HG02840 (cell line): Measurements from ENCODE around the gene CEP104.

ENCODE experiments used
- ATAC-seq: cut with Tn5 transposase; IDR thresholded peaks from one replicate; pipeline ENCODE4 v1.9.1; 2021; ENCODE audit warnings: mild to moderate bottlenecking, moderate library complexity, moderate number of reproducible peaks; ENCODE audit not compliant: unreplicated experiment, low FRiP score

The CEP104 gene

DNA sequence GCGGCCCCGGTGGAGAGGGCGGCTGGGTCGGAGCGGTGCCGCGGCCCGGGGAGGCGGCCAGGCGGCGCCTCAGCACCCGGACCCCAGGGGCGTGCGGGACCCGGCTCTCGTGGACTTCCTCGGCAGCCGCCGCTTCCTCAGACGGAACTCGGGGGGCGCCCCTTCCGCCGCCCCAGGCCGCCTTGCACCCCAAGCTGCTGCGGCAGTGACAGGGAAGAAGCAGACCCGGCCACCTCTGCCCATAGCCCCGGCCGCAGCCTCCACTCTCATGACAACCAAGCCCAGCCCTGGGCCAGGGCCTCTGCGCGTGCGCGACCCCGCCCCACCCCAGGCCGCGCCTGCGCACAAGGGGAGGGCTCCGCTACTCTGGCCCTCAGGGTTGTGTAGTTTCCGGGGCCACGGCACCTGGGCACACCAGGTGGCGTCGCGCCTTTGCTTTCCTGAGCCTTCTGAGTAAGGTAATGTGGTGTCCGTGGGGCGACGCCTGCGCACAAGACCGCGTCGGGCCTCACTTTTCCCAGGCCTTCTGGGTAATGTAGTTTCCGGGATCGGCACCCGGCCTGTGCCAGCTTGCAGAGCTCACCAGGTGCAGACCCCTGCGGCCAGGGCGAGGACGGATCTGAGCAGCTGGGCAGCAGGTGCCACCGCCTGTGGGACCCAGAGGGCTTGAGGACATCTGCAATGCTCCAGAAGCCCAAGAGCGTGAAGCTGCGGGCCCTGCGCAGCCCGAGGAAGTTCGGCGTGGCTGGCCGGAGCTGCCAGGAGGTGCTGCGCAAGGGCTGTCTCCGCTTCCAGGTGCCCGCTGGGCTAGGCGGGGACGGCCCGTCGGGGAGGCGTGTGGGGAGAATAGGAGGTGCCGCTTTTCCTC is at the start of gene CEP104, which contains the start of gene DFFB:
Gene CEP104, minus strand, starts transcription at position 289 of the 868 bp plus-strand sequence. CDS start 4,804 bp downstream, outside the sequence.
Gene DFFB, plus strand, starts transcription at position 554 of the 868 bp plus-strand sequence. Its CDS starts 128 bp downstream, at position 682.
- peak; percentile 92 for ATAC-seq

DNA sequence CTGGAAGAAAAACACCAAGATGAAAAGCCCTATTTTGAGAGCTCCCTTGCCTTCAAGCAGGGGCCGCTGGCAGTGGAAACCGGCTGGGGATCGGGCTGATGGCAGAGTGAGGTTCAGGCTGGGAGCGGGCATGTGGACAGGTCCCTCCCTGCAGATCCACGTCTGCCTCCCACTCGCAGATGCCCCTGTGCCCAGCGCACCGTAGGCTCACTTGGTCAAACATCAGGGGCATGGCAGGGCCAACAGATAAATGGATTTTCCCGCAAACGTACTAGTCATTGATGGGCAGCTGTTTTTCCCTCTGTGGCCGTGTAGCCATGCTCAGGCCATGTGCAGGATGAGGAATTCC is 49.6 kb upstream of the CEP104 start:
- ATAC-seq, result no peak

DNA sequence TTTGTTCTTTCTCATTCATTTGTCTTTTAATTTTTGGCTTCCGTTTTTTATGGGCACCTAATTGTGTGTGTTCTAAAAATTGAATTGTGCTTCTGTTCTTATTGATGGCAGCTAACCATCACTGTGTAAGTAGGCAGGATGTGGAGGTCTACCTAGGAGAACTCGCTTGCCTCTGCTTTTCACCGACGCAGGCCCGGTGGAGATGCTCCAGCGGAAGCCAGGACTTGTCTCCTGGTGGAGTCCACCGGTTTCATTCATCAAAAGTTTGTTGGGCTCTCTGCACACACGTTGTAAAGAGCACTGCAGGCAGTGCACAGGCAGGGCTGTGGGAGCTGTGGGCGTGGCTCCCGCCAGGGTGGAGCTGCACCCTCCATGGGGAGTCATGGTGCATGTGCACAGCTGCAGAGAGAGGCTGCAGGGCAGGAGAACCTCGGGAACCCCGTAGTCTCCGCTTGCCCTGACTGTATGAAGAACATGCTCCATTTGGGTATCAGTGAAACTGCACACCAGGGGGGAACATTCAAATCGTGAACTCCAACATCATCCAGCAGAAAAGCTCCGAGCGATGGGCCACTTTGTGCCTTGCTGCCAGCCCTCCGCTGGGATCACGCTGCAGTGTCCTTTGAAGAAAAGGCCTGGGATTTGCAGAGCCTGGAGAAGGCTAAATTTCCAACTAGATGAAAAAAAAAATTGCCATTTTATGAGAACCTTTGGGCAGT is 49.1 kb upstream of the CEP104 start:
- no peak for ATAC-seq

DNA sequence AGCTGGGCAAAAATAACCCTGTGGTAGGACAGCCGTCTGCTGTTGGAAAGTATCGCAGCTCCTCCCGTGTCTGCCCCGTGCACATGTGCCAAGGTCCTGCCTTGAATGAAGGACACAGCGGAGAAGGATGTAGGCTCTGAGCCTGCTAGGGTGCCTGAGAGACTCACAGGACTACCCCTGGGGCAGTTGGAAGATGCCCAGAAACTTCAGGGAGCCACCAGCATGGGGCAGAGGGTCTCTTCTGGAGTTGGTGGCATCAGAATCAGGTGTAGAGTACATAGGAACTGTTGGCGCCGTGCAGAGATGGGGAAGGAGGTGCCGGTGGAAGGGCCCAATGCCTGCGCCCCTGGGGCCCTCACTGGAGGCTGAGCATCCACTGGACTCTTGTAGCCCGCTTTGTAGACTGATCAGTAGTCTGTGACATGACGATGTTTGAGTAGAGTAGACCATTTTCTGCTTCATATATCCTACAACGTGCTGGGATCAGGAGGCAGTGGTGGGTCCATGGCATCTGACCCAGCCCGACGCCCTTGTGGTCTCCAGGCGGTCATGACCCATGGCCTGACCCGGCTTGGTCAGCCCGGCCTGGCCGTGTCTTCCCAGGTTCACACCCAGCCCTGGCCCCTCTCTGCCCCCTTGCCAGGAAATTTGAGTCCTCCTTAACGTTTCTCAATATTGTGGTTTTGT is 48.4 kb upstream of the CEP104 start:
- ATAC-seq, result no peak

DNA sequence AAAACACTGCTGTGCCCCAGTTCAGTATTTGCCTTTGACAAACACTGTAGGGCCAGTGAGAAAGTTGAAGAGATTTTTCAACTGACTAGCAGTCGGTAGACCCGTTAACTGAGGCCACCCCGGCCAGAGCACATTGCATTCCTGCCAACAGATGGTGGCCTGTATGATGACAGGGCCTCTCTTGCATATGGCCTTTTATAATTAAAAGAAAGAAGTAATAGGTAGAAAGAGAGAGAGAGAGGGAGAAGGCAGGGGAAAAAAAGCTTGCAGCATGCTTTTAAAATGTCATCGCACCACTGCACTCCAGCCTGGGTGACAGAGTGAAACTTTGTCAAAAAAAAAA is 47.8 kb upstream of the CEP104 start:
- ATAC-seq, result no peak

DNA sequence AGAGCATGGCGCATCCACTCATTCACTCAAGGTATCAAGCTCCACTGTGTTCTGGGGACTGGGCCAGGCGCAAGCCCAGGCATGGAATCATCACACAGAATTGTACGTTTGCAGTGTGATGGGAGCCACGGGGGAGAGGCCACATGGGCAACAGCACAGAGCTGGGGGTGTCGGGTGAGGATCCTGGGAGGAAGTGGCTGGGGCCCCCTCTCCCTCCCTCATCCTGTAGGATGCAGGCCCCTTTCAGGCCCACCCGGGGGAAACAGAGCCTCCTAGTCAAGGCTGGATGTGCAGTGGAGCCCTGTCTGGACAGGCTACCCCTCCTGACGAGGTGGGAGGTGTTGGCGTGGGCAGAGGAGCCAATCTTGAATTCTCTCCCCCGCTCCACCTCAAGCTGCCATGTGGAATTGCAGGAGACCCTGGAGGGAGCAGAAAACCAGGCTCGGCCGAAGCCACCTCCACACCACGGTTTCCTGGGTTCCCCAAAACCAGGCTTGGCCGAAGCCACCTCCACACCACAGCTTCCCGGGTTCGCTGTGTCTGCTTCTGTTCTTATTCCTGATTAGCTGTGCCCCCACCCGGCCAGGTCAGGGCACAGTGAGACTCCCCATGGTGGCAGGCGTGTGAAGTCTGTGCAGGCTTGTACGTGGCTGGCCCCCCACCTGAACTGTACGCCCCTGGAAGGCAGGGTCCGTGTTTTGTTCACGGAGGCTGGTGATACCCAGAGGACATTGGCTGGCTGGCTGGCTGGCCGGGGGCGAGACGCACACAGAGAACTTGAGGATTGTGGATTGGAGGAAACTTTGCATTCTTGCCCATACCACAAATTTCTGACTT is 47.2 kb upstream of the CEP104 start:
- no peak for ATAC-seq

DNA sequence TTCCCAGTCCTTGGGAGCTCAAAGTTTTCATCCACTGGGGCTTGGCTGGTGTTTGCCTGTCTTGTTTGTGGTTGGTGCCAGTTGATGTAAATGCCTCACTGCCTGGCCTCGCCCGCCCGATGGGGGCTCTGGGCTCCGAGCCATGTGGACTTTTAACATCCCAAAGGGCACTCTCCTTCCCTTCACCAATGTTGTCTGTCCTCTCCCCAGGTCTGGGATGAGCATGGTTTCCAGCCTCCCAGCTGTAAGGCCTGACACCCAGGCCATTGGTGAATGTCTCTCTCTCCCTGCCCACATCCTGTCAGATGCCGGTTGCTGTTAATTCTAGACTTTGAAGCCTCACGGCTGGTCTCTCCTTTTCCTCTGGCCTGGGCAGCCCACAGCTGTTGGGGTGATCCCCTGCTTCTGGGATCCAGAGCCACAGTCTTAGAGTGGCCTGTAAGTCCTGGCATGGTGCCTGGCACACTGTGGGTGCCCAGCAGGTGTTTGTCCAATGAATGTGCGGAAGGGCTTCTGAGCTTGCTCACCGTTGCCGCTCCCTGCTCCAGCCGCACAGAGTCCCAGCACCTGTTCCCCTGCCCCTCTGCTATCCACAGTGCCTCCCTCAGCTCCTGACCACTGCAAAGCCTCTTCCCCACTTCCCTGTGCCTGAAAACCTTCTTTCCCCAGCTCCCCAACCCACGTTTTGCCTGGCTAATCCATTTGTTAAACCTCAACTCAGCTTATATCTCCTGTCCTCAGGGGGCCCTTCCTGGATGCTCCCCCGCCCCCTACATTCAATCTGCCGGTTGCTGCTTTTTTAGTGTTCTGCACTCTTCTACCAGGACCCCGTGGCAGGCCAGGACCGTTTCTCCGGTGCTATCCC is 46.4 kb upstream of the CEP104 start:
- no peak for ATAC-seq

DNA sequence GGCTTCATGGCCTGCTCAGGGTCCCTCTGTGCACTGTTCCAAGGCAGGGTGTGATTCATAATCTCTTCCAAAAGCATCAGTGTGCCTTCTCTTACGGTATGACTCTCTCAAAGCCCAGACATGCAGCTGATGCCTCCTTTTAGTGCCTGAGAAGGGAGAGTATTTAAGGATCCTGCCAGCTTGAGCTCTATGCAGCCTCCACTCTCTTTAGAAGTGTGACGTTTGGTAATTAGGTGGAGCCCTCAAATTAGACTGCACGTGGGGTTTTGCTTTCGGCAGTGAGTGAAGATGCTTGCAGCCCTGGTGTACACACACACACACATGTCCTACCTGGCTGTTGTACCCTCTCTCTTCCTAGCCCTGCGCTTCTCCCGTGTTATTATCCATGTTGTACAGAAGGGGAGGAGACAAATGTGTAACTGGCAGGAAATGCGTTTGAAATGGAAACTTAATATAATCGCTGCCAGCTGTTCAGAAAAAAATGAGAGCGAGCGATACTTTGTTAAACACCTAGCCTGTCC is 45.6 kb upstream of the CEP104 start:
- ATAC-seq, result no peak

DNA sequence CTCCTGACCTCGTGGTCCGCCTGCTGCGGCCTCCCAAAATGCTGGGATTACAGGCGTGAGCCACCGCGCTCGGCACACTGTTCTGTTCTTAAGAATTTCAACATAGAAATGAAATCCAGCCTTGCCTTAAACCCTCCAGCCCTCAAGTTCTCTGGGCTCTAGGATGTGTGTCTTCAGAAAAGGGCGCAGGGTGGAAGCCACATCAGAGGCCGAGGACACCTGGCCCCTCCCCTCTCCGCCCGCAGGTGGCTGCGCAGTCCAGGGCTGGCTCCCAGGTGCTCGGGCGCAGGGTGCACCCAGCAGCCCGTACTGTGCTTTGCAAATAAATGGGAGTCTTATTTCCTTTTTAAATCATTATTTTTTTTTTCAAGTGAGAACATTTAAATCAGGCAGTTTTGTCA is 45.1 kb upstream of the CEP104 start:
- no peak for ATAC-seq

DNA sequence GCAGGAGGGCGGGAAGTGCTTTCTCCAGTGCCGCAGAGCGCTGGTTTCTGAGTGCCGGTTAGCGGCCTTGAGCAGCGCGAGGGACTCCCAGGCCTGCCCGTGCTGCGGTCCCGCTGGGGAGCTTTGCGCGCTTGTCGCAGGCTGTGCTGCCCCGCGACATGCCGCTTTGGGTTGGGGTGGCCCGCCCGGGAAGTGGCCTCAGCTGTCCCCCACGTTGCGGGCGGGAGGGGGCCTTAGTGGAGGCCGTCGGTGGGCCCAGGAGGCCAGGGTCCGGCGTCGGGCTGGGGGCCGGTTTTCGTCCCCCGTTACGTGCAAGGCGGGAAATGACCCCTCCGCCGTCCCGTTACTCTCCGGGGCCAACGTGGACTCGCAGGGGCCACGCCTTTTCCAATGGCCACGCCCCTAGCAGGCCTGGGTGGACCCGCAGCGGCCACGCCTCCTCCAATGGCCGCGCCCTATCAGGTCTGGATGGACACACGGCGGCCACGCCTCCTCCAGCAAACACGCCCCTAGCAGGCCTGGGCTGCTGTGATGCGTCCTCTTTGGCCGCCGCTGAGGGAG is 44.0 kb upstream of the CEP104 start:
- peak; percentile 45 for ATAC-seq

DNA sequence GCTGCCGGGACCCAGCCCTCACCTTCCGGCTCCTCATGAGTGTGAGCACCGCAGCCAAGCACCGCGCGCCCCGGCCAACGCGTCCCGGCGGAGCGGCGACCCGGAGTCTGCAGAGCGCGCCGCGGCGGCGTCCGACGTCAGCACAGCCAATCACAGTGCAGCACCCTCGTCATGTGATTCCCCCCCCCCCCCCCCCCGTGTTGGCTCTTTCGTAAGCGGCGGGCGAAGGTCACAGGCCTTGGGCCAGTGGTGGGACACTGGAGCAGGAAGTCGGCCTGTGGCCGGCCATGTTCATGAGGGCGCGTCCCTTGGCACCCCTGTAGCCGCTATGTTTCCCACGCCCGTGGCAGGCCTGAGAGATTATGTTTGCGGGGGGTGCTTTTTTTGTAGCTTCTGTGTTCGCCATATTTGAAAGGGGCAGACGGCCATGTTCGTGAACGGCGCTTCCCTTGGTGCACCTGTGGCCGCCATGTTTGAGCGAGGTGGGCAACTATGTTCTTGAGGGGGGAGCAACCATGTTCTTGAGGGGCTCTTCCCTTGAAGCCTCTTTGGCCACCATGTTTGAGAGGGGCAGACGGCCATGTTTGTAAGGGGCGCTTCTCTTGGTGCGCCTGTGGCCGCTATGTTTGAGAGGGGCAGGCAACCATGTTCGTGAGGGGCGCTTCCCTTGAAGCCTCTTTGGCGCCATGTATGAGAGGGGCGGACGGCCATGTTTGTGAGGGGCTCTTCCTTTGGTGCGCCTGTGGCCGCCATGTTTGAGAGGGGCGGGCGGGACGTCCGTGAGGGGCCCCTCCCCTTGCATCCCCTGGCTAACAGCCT is 43.3 kb upstream of the CEP104 start, which contains the start of gene C1orf174:
Gene C1orf174, minus strand, starts transcription at position 123 of the 819 bp plus-strand sequence. Its CDS starts 86 bp downstream, at position 37.
- ATAC-seq, result peak; percentile 67

DNA sequence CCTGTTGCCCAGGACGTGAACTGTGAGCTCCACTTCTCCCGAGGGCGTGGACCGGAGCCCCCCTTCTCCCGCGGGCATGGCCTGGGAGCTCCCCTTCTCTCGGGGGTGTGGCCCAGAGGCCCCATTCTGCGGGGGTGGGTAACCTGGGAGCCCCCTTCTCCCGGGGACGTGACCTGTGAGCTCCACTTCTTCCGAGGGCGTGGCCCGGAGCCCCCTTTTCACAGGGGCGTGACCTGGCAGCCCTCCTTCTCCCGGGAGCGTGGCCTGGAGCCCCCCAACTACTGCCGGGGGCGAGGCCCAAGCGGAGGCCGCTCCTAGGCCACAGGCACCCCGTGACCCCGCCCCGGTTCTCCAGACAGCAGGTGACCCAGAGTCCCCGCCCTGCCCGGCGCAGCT is 42.7 kb upstream of the CEP104 start:
- peak; percentile 1 for ATAC-seq

DNA sequence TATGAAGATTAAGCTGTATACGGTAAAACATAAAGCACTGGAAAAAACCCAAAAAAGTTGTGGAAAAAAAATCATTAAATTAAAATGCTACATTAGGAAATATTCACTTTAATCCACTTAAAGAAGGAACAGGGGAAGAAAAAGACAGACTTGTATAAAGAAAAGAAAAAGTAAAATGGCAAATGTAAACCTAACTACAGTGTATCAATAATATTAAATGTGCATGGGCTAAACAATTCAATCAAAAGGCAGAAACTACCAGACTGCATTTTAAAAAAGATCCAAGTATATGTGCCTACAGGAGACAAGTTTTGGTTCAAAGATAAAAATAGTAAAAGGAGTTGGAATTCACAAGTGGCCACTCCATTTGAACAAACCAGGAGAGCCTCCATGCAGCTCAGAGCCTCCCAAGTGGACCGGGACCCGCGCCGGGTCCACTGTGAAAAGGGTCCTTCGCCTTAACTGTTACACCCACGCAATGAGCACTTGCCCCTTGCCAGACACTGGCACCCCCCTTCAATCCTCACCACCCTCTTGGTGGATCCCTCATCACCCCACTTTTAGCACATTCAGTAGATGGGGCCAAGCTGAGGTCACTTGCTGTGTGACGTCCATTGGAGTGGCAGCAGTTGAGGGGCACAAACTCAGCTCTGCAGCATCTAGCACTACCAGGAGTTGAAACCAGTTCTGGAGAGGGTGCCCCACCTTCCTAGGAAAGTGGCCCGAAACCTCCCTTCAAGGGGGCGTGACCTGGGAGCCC is 42.2 kb upstream of the CEP104 start:
- ATAC-seq, result no peak

DNA sequence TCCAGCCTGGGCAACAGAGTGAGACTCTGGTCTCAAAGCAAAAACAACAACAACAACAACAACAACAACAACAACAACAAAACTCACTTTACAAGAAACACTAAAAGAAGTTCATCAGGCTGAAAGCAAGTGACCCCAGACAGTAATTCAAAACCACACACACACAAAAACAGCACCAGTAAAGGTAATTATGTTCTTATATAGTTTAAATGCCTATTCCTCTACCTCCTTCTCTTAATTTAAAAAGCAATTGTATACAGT is 41.4 kb upstream of the CEP104 start:
- ATAC-seq, result no peak

DNA sequence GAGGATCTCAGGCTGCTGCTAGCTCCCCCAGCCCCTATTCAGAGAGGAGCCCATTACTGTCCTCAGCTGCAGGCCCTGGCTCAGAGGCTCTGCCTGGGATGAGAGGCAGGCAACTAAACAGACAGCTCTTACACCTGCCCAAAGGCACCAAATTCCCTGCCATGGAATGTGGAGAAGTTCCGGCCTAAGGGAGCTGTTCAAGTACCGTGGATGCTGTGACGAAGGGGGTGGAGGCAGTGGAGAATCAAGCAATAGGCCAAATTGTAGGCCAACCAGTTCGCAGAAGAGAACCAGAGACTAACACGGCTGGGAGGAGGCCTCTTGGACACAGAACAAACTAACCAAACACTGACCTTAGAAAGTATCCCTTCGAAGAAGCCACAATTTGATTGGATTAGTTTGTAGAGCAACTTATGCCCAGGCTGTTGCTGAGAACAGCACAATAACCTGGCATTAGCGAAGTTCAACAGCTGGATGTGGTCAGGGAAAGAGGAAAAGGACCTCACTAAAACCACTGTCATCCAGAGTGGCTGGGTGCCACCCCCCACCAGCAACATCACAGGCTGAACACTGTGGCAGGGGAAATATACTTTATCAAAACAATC is 39.5 kb upstream of the CEP104 start:
- no peak for ATAC-seq

DNA sequence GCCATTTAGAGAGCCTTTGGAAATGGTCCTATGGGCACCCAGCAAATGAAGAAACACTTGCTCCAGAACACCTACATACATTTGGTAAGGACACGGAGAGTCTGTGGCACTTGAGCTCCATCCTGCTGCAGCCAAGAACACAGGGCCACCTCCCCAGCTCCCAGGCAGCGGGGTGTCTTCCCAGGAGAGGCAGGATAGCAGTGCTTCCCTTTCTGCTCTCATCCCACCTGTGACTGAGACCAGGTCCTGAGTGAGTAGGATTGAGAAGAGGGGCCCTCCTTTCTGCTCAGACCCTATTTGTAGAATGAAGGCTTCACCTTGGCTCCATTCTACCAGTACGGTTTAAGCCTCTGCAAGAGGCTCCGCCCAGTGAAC is 38.9 kb upstream of the CEP104 start:
- ATAC-seq, result no peak

DNA sequence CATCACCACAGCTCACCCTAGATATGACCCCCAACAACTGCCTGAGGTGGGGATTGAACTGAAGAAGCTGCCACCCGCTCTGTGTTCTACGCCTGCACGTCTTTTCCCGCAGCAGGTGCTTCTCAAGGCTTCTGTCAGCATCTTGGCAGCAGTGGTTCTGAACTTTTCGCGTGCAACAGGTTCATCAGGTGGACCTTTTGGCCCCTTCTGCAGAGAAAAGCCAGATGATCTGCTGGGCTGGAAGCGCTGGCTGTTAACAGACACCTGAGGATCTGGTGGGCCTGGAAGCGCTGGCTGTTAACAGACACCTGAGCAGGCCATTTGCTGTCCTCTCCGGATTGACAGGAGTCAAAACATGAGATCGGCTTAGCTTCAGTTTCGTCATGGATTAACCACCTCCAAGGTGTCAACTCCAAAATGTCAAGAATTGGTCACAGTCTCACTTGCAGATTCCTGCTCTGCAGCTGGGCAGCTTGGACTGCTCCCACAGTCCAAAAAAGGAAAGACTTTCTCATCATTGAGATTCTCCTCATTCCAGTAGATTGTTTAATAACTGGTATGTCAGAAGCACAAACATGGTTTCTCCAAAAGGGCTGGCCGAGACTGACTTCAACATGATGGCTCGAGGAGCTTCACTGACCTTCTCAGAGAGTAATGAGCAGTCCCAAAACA is 38.4 kb upstream of the CEP104 start:
- no peak for ATAC-seq
